Measurements from ENCODE around the gene MAGEA10.
"Not testable (repeated sequence)": the region's sequence is repeated elsewhere in the genome, so short reads cannot be mapped to it uniquely, and the experiment has no call there.

MAGEA10 gene

GRCh38 chrX:152138388-152138784, at the start of gene MAGEA10:
Gene MAGEA10 (minus strand): TSS chrX:152138577. CDS start chrX:152135620, 2,957 bp downstream.
- in situ Hi-C loops (cut with MboI; ENCODE audit: low sequenced_read_pairs), result no loop called here

GRCh38 chrX:152177497-152178269, 39.3 kb upstream of the MAGEA10 start:
- in situ Hi-C loops (cut with MboI; ENCODE audit: low sequenced_read_pairs), result no loop called here

- in situ Hi-C loops (cut with MboI; ENCODE audit: low sequenced_read_pairs), result no loop called here
These were observed 38.7 kb upstream of the MAGEA10 start for GRCh38 chrX:152177052-152177451.

GRCh38 chrX:152175892-152176291, 37.5 kb upstream of the MAGEA10 start:
- in situ Hi-C loops (cut with MboI; ENCODE audit: low sequenced_read_pairs), result not testable (repeated sequence)

GRCh38 chrX:152173923-152174322, 35.5 kb upstream of the MAGEA10 start:
- in situ Hi-C loops (cut with MboI; ENCODE audit: low sequenced_read_pairs), result not testable (repeated sequence)

GRCh38 chrX:152170621-152171020, 32.2 kb upstream of the MAGEA10 start:
- in situ Hi-C loops (cut with MboI; ENCODE audit: low sequenced_read_pairs), result no loop called here

GRCh38 chrX:152165033-152165743, 26.8 kb upstream of the MAGEA10 start:
- in situ Hi-C loops (cut with MboI; ENCODE audit: low sequenced_read_pairs), result no loop called here

- in situ Hi-C loops (cut with MboI; ENCODE audit: low sequenced_read_pairs), result no loop called here
These were observed 18.7 kb upstream of the MAGEA10 start for GRCh38 chrX:152157042-152157441.

GRCh38 chrX:152155766-152156310, 17.5 kb upstream of the MAGEA10 start:
- in situ Hi-C loops (cut with MboI; ENCODE audit: low sequenced_read_pairs), result no loop called here

- in situ Hi-C loops (cut with MboI; ENCODE audit: low sequenced_read_pairs), result no loop called here
These were observed 15.7 kb upstream of the MAGEA10 start for GRCh38 chrX:152154050-152154449.

GRCh38 chrX:152151256-152151655, 12.9 kb upstream of the MAGEA10 start:
- in situ Hi-C loops (cut with MboI; ENCODE audit: low sequenced_read_pairs), result no loop called here

GRCh38 chrX:152149648-152150047, 11.3 kb upstream of the MAGEA10 start:
- in situ Hi-C loops (cut with MboI; ENCODE audit: low sequenced_read_pairs), result no loop called here

GRCh38 chrX:152139589-152139988, 1.2 kb upstream of the MAGEA10 start:
- in situ Hi-C loops (cut with MboI; ENCODE audit: low sequenced_read_pairs), result no loop called here

GRCh38 chrX:152137771-152138387, 498 bp downstream of the MAGEA10 start:
- in situ Hi-C loops (cut with MboI; ENCODE audit: low sequenced_read_pairs), result no loop called here

- in situ Hi-C loops (cut with MboI; ENCODE audit: low sequenced_read_pairs), result no loop called here
These were observed 2.1 kb downstream of the MAGEA10 start for GRCh38 chrX:152136312-152136711.

- in situ Hi-C loops (cut with MboI; ENCODE audit: low sequenced_read_pairs), result no loop called here
These were observed 6.9 kb downstream of the MAGEA10 start for GRCh38 chrX:152131525-152131924.

GRCh38 chrX:152129069-152129844, 9.1 kb downstream of the MAGEA10 start:
- in situ Hi-C loops (cut with MboI; ENCODE audit: low sequenced_read_pairs), result not testable (repeated sequence)

GRCh38 chrX:152117305-152117704, 21.1 kb downstream of the MAGEA10 start:
- in situ Hi-C loops (cut with MboI; ENCODE audit: low sequenced_read_pairs), result no loop called here

GRCh38 chrX:152108527-152108926, 29.9 kb downstream of the MAGEA10 start:
- in situ Hi-C loops (cut with MboI; ENCODE audit: low sequenced_read_pairs), result no loop called here

- in situ Hi-C loops (cut with MboI; ENCODE audit: low sequenced_read_pairs), result no loop called here
These were observed 34.5 kb downstream of the MAGEA10 start for GRCh38 chrX:152103866-152104265.

GRCh38 chrX:152086141-152086540, 52.2 kb downstream of the MAGEA10 start:
- in situ Hi-C loops (cut with MboI; ENCODE audit: low sequenced_read_pairs), result no loop called here

Measured in HL-60/S4 treated with phorbol 12-myristate 13-acetate at 8.2 ng/mL for 4 days and 3 days (cell line).